Thyroid gland (tissue), 4 donors: ENCODE measurements around the gene CHI3L1. TPM values are rescaled to one million over a fixed set of nuclear protein-coding genes. Genes with fewer than 3 reads are reported as not detected.

Experiments
- DNase-seq, 2 donors: peaks; one replicate each; pipeline ENCODE4 v3.0.0-alpha.2; 2019
- H3K27ac ChIP-seq, 3 donors: fragments of 200-600 bp; sonication (generic); 1 replicate in 2 of 3; 2 replicates in 1 of 3; pipeline ENCODE4 v1.5.1; 2016 to 2019; ENCODE audit warnings: mild to moderate bottlenecking in 1 of 3, moderate library complexity in 1 of 3
- H3K27me3 ChIP-seq: fragments of 200-600 bp; sonication (generic); one replicate; pipeline ENCODE4 v1.5.1; 2019
- H3K36me3 ChIP-seq, 2 donors: fragments of 200-600 bp; sonication (generic); one replicate each; pipeline ENCODE4 v1.5.1; 2016 to 2019
- H3K4me1 ChIP-seq, 2 donors: fragments of 200-600 bp; sonication (generic); one replicate each; pipeline ENCODE4 v1.5.1; 2017 to 2019
- H3K4me3 ChIP-seq, 3 donors: fragments of 200-600 bp; sonication (generic); replicated peaks in 1 of 3; 1 replicate in 2 of 3; 2 replicates in 1 of 3; pipeline ENCODE4 v1.5.1; 2016; ENCODE audit warnings: mild to moderate bottlenecking in 1 of 3
- H3K9me3 ChIP-seq: fragments of 200-600 bp; sonication (generic); one replicate; pipeline ENCODE4 v1.5.1; 2017
- CTCF ChIP-seq, 6 experiments: fragments of 200-600 bp in 3 of 6; fragments of 450-650 bp in 3 of 6; sonication (generic) in 3 of 6; IDR thresholded peaks; one replicate each; pipeline ENCODE4 v1.5.1; 2016 to 2019; ENCODE audit warnings: antibody characterized with exemption in 6 of 6, mild to moderate bottlenecking in 2 of 6, inconsistent platforms in 1 of 6, moderate library complexity in 1 of 6
- POLR2A ChIP-seq, 2 donors: fragments of 450-650 bp; IDR thresholded peaks; one replicate each; pipeline ENCODE4 v1.6.1; 2017; ENCODE audit warnings: antibody characterized with exemption in 2 of 2, mild to moderate bottlenecking in 2 of 2, moderate library complexity in 1 of 2
- WGBS, 2 donors: methylation state at CpG; one replicate each; pipeline ENCODE4 v1.1.5; 2017; 5-methylcytosine and 5-hydroxymethylcytosine counted together
- intact Hi-C: fragments of 100-400 bp; cut with DNase I; formaldehyde crosslinking; loops from one replicate; pipeline ENCODE4 v1.15.1; 2023
- total RNA-seq, 4 donors: library from RNA; depleted of rRNA; stranded (reverse); fragments of >200 nt; gene quantifications; one replicate each; pipeline ENCODE4 v1.2.3, GENCODE V29; 2016

The CHI3L1 gene
- total RNA-seq, 4 donors from 2014 or later, result 1.2 to 42.9 (median 4.4) TPM

- intact Hi-C loops, result loop anchor here (5.0 kb wide), 2 partner anchors 44 to 56 kb away; no protein-coding TSS in a partner anchor
- DNase-seq, result no peak
- WGBS, 2 donors, result 79 to 86% methylated on average over 4 to 5 of the region's 5 CpGs
These were observed 12.9 kb downstream of the CHI3L1 start for GRCh38 chr1:203173566-203173965.

GRCh38 chr1:203173011-203173555, 13.4 kb downstream of the CHI3L1 start:
- TF ChIP-seq POLR2A (IDR thresholded peaks at IDR 0.05) (no peak), CTCF (IDR thresholded peaks at IDR 0.05) (no peak)
- no peaks in the 10 kb centered on the region for H3K9me3 ChIP-seq
- intact Hi-C loops, result loop anchor here (5.0 kb wide), 2 partner anchors 44 to 56 kb away; no protein-coding TSS in a partner anchor
- DNase-seq, result no peak
- no peaks in the 10 kb centered on the region for H3K36me3 ChIP-seq
- no peaks in the 10 kb centered on the region for H3K27me3 ChIP-seq
- H3K4me3 ChIP-seq, result no peak overlapping the region
- 20 to 53% methylated on average over 1 to 2 of the region's 2 CpGs for WGBS, 2 donors
- H3K27ac ChIP-seq, result no peak overlapping the region
- H3K4me1 ChIP-seq, result peaks cover 8 to 9% of the 10 kb centered on the region in 2 donors

More at GRCh38 chr1:203173566-203173965, 12.9 kb downstream of the CHI3L1 start:
- TF ChIP-seq CTCF (IDR thresholded peaks at IDR 0.05) (no peak), POLR2A (IDR thresholded peaks at IDR 0.05) (no peak)
- Histone ChIP-seq H3K36me3 (no peaks in the 10 kb centered on the region), H3K27me3 (no peaks in the 10 kb centered on the region), H3K4me1 (peaks cover 8 to 9% of the 10 kb centered on the region in 2 donors), H3K9me3 (no peaks in the 10 kb centered on the region), H3K4me3 (no peak overlapping the region), H3K27ac (no peak overlapping the region)

GRCh38 chr1:203172184-203173010, 14.1 kb downstream of the CHI3L1 start:
- no peaks in the 10 kb centered on the region for H3K9me3 ChIP-seq
- no peaks in the 10 kb centered on the region for H3K36me3 ChIP-seq
- H3K4me3 ChIP-seq, result no peak overlapping the region
- 50 to 70% methylated on average over 6 to 8 of the region's 8 CpGs for WGBS, 2 donors
- H3K27ac ChIP-seq, result peak overlapping the region in 1 of 3 donors; percentile 30
- DNase-seq, result peak; percentile 71 to 79
- H3K4me1 ChIP-seq, result peaks cover 8 to 9% of the 10 kb centered on the region in 2 donors
- no peaks in the 10 kb centered on the region for H3K27me3 ChIP-seq
- TF ChIP-seq POLR2A (IDR thresholded peaks at IDR 0.05), result no peak
- TF ChIP-seq CTCF (IDR thresholded peaks at IDR 0.05), result peak; percentile 41 to 84 (median 72)
- intact Hi-C loops, result loop anchor here (5.0 kb wide), 2 partner anchors 45 to 55 kb away; no protein-coding TSS in a partner anchor

- DNase-seq, result no peak
- Histone ChIP-seq H3K27ac (no peak overlapping the region), H3K9me3 (no peaks in the 10 kb centered on the region), H3K36me3 (no peaks in the 10 kb centered on the region), H3K27me3 (no peaks in the 10 kb centered on the region), H3K4me1 (peaks cover 8 to 9% of the 10 kb centered on the region in 2 donors), H3K4me3 (no peak overlapping the region)
- intact Hi-C loops, result loop anchor here (5.0 kb wide), 2 partner anchors 46 to 54 kb away; no protein-coding TSS in a partner anchor
- WGBS, 2 donors, result 80 to 99% methylated on average over 2 to 21 of the region's 22 CpGs
- no peak for TF ChIP-seq POLR2A (IDR thresholded peaks at IDR 0.05)
- no peak for TF ChIP-seq CTCF (IDR thresholded peaks at IDR 0.05)
These were observed 14.9 kb downstream of the CHI3L1 start for GRCh38 chr1:203171341-203172183.
